Measurements from ENCODE around the gene DLGAP4. TPM values are rescaled to one million over a fixed set of nuclear protein-coding genes. Genes with fewer than 3 reads are reported as not detected.

The DLGAP4 gene
- total RNA-seq, 2 experiments from 2014 or later: 11.5 to 13.1 TPM

DNA sequence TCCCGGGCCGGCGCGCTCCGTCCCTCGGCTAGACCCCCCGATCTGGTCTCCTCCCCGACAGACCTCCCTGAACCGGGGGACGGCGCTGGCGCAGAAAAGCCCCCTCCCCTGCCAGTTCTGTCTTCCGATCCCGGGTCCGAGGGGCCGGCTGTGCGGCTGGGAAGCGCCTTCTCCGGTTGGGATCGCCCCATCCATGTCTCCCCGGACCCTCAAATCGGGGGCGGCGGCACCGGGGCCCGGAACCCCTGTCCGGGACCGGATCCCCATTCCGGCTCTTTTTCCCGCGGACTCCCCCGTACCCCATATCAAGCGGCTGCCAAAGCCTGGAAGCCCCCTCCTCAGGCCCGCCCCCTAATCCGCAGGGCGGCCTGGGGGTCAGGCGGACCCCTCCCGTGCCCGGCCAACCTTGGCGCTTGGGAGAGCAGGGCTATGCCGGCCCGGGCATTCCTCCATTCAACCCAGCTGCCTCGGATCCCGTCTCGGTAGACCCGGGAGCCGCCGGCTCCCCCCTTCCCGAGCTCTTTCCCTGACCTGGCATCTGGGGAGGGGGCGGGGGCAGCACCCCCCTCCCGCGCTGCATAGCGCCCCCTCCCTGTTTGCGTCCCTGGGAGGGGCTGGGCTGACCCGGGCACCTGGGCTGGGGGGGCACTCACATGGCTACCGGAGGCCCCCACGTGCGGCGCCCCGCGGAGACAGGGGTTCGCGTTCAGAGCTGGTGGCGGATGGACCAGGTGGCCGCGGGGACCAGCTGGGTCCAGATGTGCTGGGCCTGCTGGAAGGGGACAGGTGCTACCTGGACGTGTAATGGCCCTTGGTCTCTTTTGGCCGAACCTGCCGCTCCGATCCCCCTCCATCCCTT lies 643 bp downstream of the DLGAP4 start:
- TF ChIP-seq, protein P1, sequence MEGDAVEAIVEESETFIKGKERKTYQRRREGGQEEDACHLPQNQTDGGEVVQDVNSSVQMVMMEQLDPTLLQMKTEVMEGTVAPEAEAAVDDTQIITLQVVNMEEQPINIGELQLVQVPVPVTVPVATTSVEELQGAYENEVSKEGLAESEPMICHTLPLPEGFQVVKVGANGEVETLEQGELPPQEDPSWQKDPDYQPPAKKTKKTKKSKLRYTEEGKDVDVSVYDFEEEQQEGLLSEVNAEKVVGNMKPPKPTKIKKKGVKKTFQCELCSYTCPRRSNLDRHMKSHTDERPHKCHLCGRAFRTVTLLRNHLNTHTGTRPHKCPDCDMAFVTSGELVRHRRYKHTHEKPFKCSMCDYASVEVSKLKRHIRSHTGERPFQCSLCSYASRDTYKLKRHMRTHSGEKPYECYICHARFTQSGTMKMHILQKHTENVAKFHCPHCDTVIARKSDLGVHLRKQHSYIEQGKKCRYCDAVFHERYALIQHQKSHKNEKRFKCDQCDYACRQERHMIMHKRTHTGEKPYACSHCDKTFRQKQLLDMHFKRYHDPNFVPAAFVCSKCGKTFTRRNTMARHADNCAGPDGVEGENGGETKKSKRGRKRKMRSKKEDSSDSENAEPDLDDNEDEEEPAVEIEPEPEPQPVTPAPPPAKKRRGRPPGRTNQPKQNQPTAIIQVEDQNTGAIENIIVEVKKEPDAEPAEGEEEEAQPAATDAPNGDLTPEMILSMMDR (IDR thresholded peaks at IDR 0.05): no peak
- ChIA-PET POLR2A (no interaction called here), CTCF (interaction anchor here (1.5 kb wide), 1 partner anchor 104 kb away, joined by 3 read pairs; no protein-coding TSS in a partner anchor)
- H3K4me3 Mint-ChIP-seq: no peak overlapping the region
- intact Hi-C loops (cut with micrococcal nuclease): no loop called here
- DNase-seq (no peak), ATAC-seq (no peak)
- H3K4me1 Mint-ChIP-seq (ENCODE audit: low read depth): no peaks in the 10 kb centered on the region
- no peaks in the 10 kb centered on the region for H3K9me3 Mint-ChIP-seq
- H3K27ac Mint-ChIP-seq: no peak overlapping the region
- H3K36me3 Mint-ChIP-seq (ENCODE audit: low read depth): no peaks in the 10 kb centered on the region
- H3K27me3 Mint-ChIP-seq: peaks cover 63% of the 10 kb centered on the region

DNA sequence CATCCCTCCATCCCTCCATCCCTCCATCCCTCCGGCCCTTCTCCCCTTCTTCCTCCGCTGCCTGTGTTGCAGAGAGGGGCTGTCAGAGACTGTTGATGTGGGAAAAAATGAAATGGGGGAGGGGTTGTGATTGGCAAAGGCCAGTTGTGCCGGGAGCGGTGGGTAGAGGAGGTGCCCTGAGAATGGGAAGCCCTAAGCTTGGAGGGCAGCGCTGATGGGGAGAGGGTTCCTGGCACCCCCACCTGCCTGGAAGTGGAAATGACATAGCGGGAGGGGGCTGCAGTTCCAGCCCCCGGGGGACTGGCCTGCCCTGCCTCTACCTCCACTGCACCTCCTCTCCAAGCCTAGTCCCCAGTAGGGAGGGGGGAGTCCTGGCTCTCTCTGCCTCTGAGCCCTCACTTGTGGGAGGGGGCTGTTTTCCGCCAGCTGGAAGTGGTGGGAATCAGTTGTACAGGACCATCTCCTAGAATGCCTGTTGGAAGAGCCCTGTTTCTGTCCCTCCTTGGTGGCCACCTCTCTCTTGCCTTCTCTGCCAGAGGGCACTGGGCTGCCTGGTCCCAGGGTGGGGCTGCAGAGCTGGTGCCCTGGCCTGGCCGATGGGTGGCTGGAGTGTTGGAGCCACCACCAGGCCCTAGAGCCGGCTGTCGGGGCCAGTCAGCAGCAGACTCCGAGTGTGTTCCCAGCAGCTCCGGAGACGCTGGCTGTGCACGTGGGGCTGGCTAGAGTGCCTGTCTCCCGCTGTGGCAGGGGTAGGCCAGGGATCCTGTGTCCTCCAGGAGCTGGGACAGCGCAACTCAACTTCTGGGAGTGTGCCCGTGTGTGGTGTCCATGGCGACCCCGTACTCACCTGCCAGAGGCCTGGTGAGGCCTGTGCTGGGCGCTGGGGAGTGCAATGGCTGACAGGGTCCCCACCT lies 1.5 kb downstream of the DLGAP4 start:
- ChIA-PET CTCF (interaction anchor here (1.0 to 1.5 kb wide), 2 partner anchors 105 to 132 kb away, joined by 3 read pairs; no protein-coding TSS in a partner anchor), POLR2A (no interaction called here)
- DNase-seq (no peak), ATAC-seq (no peak)
- Mint-ChIP-seq H3K9me3 (no peaks in the 10 kb centered on the region), H3K36me3 (ENCODE audit: low read depth) (no peaks in the 10 kb centered on the region), H3K4me1 (ENCODE audit: low read depth) (no peaks in the 10 kb centered on the region), H3K27me3 (peaks cover 65% of the 10 kb centered on the region), H3K4me3 (no peak overlapping the region), H3K27ac (no peak overlapping the region)
- intact Hi-C loops (cut with micrococcal nuclease): no loop called here
- TF ChIP-seq, protein P1 (IDR thresholded peaks at IDR 0.05): no peak

DNA sequence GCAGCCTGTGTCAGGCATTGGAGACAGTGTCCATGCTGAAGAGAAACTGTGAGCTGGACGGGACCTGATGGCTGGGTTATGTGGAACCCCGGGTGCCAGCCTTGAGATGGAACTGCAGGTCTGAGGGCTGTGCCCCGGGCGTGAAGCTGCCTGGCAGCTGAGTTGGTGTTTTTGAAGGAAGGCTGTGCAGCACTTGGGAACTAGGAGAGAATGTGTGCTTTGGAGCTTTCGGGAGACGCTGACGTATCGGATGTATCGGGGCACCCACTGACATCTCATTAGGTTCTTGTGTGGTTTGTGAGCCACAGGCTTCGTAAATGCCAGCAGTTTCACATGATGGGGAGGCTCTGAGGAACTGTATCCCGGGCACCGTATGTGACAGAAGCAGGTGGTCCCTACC lies 2.2 kb downstream of the DLGAP4 start:
- Mint-ChIP-seq H3K27ac (no peak overlapping the region), H3K4me1 (ENCODE audit: low read depth) (no peaks in the 10 kb centered on the region), H3K27me3 (peaks cover 62% of the 10 kb centered on the region), H3K36me3 (ENCODE audit: low read depth) (no peaks in the 10 kb centered on the region), H3K4me3 (no peak overlapping the region), H3K9me3 (no peaks in the 10 kb centered on the region)
- ChIA-PET CTCF (interaction anchor here (1.0 kb wide), 1 partner anchor 131 kb away, joined by 3 read pairs; no protein-coding TSS in a partner anchor), POLR2A (no interaction called here)
- intact Hi-C loops (cut with micrococcal nuclease): no loop called here
- TF ChIP-seq, protein P1 (IDR thresholded peaks at IDR 0.05): no peak
- no peak for ATAC-seq
- no peak for DNase-seq

DNA sequence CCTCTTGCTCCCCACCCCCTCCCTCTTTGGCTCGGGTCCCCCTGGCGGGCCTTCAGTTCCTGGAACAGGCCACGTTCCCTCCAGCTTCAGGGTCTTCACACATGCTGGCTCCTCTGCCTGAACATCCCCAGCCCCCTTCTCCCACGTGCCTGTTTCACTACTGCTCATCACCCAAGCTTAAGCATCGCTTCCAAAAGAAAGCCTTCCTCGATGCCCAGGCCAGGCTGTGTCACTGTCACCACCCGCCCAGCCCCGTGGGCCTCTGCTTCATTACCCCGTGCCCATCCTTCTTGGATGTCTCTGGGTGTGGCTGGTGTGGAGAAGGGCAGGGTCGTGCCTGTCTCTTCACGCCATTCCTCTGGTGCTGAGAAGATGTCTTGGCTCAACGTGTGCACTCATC lies 2.8 kb downstream of the DLGAP4 start:
- no peaks in the 10 kb centered on the region for H3K4me1 Mint-ChIP-seq (ENCODE audit: low read depth)
- H3K27me3 Mint-ChIP-seq: peaks cover 55% of the 10 kb centered on the region
- ATAC-seq (no peak), DNase-seq (no peak)
- no peak overlapping the region for H3K27ac Mint-ChIP-seq
- no peaks in the 10 kb centered on the region for H3K36me3 Mint-ChIP-seq (ENCODE audit: low read depth)
- H3K4me3 Mint-ChIP-seq: no peak overlapping the region
- H3K9me3 Mint-ChIP-seq: no peaks in the 10 kb centered on the region
- intact Hi-C loops (cut with micrococcal nuclease): no loop called here
- TF ChIP-seq, protein P1 (IDR thresholded peaks at IDR 0.05): no peak
- ChIA-PET CTCF (interaction anchor here (1.0 kb wide), 1 partner anchor 130 kb away, joined by 3 read pairs; no protein-coding TSS in a partner anchor), POLR2A (no interaction called here)
